HEK293T (cell line): ENCODE data around the gene RNF138.

ENCODE experiments used
- ARNT ChIP-seq: fragments of 450-650 bp; IDR thresholded peaks from 2 replicates; pipeline ENCODE4 v1.6.1; 2017; ENCODE audit warnings: mild to moderate bottlenecking
- BHLHE40 ChIP-seq: fragments of 450-650 bp; IDR thresholded peaks from 2 replicates; pipeline ENCODE4 v1.6.1; 2016; ENCODE audit warnings: mild to moderate bottlenecking, moderate library complexity, borderline replicate concordance
- ELF4 ChIP-seq: fragments of 450-650 bp; IDR thresholded peaks from 2 replicates; pipeline ENCODE4 v1.6.1; 2017; ENCODE audit warnings: antibody characterized with exemption
- FOXA1 ChIP-seq: fragments of 450-650 bp; IDR thresholded peaks from 2 replicates; pipeline ENCODE4 v1.6.1; 2016; ENCODE audit warnings: mild to moderate bottlenecking
- FOXK2 ChIP-seq: fragments of 450-650 bp; IDR thresholded peaks from 2 replicates; pipeline ENCODE4 v1.6.1; 2016; ENCODE audit warnings: mild to moderate bottlenecking
- FOXM1 ChIP-seq: fragments of 450-650 bp; IDR thresholded peaks from 2 replicates; pipeline ENCODE4 v1.6.1; 2017; ENCODE audit warnings: mild to moderate bottlenecking, borderline replicate concordance
- HDGF ChIP-seq: fragments of 450-650 bp; IDR thresholded peaks from 2 replicates; pipeline ENCODE4 v1.6.1; 2017; ENCODE audit warnings: antibody characterized with exemption, borderline replicate concordance
- L3MBTL2 ChIP-seq: fragments of 450-650 bp; conservative IDR thresholded peaks from 2 replicates; pipeline ENCODE4 v1.6.1; 2016; ENCODE audit warnings: mild to moderate bottlenecking
- LEF1 ChIP-seq: fragments of 450-650 bp; IDR thresholded peaks from 2 replicates; pipeline ENCODE4 v1.6.1; 2017; ENCODE audit warnings: mild to moderate bottlenecking, borderline replicate concordance
- SP1 ChIP-seq: fragments of 450-650 bp; IDR thresholded peaks from 2 replicates; pipeline ENCODE4 v1.6.1; 2017
- SUZ12 ChIP-seq: fragments of 450-650 bp; IDR thresholded peaks from 2 replicates; pipeline ENCODE4 v1.6.1; 2016; ENCODE audit warnings: mild to moderate bottlenecking
- TARDBP ChIP-seq: fragments of 450-650 bp; IDR thresholded peaks from 2 replicates; pipeline ENCODE4 v1.6.1; 2016
- TF ChIP-seq, protein P1 (sequence below): fragments of 450-650 bp; IDR thresholded peaks from 2 replicates; pipeline ENCODE4 v1.6.1; 2016

DNA sequence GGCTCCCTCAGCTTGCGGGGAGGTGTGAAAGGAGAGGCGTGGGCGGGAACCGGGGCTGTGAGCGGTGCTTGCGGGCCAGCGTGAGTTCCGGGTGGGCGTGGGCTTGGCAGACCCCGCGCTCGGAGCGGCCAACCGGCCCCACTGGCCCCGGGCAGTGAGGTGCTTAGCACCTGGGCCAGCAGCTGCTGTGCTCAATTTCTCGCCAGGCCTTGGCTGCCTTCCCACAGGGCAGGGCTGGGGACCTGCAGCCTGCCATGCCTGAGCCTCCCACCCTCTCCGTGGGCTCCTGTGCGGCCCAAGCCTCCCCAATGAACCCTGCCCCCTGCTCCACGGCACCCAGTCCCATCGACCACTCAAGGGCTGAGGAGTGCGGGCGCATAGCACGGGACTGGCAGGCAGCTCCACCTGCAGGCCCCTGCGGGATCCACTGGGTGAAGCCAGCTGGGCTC is 48.2 kb downstream of the RNF138 start:
- TF ChIP-seq BHLHE40 (no peak), SUZ12 (no peak), TARDBP (no peak), FOXA1 (no peak), ELF4 (no peak), HDGF (no peak), SP1 (no peak), FOXK2 (no peak), FOXM1 (no peak), LEF1 (no peak), ARNT (no peak), L3MBTL2 (no peak)
- TF ChIP-seq, protein P1, sequence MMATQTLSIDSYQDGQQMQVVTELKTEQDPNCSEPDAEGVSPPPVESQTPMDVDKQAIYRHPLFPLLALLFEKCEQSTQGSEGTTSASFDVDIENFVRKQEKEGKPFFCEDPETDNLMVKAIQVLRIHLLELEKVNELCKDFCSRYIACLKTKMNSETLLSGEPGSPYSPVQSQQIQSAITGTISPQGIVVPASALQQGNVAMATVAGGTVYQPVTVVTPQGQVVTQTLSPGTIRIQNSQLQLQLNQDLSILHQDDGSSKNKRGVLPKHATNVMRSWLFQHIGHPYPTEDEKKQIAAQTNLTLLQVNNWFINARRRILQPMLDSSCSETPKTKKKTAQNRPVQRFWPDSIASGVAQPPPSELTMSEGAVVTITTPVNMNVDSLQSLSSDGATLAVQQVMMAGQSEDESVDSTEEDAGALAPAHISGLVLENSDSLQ = no peak
